Stimulated activated CD8-positive, alpha-beta memory T cell treated with anti-CD3 and anti-CD28 coated beads, Interleukin-7, amount 100 ng/mL, for 4 hours (primary cell): Measurements from ENCODE around the gene HSD11B1.
A peak's percentile ranks its signal among the peaks of the same experiment; 100 is the strongest.

Experiments used
- DNase-seq, 2 donors: peaks; one replicate each; pipeline ENCODE4 v3.0.0-alpha.2; 2020; ENCODE audit warnings: low read depth in 2 of 2

The HSD11B1 gene

GRCh38 chr1:209727286-209727685 lies 22.6 kb downstream of the HSD11B1 start:
- no peak for DNase-seq

GRCh38 chr1:209727785-209728184 lies 23.1 kb downstream of the HSD11B1 start:
- DNase-seq, result no peak

GRCh38 chr1:209728466-209728865 lies 23.8 kb downstream of the HSD11B1 start:
- no peak for DNase-seq

- no peak for DNase-seq
These were observed 24.8 kb downstream of the HSD11B1 start for GRCh38 chr1:209729436-209729835.

GRCh38 chr1:209732725-209733124 lies 28.1 kb downstream of the HSD11B1 start:
- no peak for DNase-seq

- no peak for DNase-seq
These were observed 29.0 kb downstream of the HSD11B1 start for GRCh38 chr1:209733409-209734192.

- DNase-seq, result no peak
These were observed 32.0 kb downstream of the HSD11B1 start for GRCh38 chr1:209736490-209737117.

GRCh38 chr1:209737118-209737505 lies 32.5 kb downstream of the HSD11B1 start:
- DNase-seq, result no peak

GRCh38 chr1:209738270-209738669 lies 33.6 kb downstream of the HSD11B1 start:
- no peak for DNase-seq

GRCh38 chr1:209741193-209741592 lies 36.5 kb downstream of the HSD11B1 start:
- no peak for DNase-seq

GRCh38 chr1:209741889-209742288 lies 37.2 kb downstream of the HSD11B1 start:
- DNase-seq, result no peak

- DNase-seq, result no peak
These were observed 37.9 kb downstream of the HSD11B1 start for GRCh38 chr1:209742409-209743144.

GRCh38 chr1:209743145-209743482 lies 38.5 kb downstream of the HSD11B1 start:
- no peak for DNase-seq

GRCh38 chr1:209746451-209747165 lies 42.0 kb downstream of the HSD11B1 start:
- no peak for DNase-seq

GRCh38 chr1:209747580-209748262 lies 43.1 kb downstream of the HSD11B1 start:
- DNase-seq, result peak; percentile 57 to 71

GRCh38 chr1:209748620-209749019 lies 44.0 kb downstream of the HSD11B1 start:
- DNase-seq, result no peak

GRCh38 chr1:209749205-209749604 lies 44.6 kb downstream of the HSD11B1 start:
- DNase-seq, result no peak

GRCh38 chr1:209749670-209750323 lies 45.2 kb downstream of the HSD11B1 start:
- no peak for DNase-seq

- no peak for DNase-seq
These were observed 47.1 kb downstream of the HSD11B1 start for GRCh38 chr1:209751627-209752231.

GRCh38 chr1:209752890-209753289 lies 48.2 kb downstream of the HSD11B1 start:
- DNase-seq, result no peak

GRCh38 chr1:209755256-209755655 lies 50.6 kb downstream of the HSD11B1 start:
- no peak for DNase-seq
